Fibroblast of lung (primary cell): Measurements from ENCODE around the gene KLHL36. TPM values are rescaled to one million over a fixed set of nuclear protein-coding genes. Genes with fewer than 3 reads are reported as not detected.

Experiments
- DNase-seq, 2 donors: peaks; one replicate each; pipeline versions ENCODE4 v3.0.0 to v3.0.0-alpha.2; 2010; ENCODE audit warnings: low read depth in 2 of 2
- H2AFZ ChIP-seq: 2 replicates; pipeline ENCODE4 v1.5.1; 2012; ENCODE audit warnings: low read length, control low read depth, inconsistent platforms
- H3K27ac ChIP-seq: 2 replicates; pipeline ENCODE4 v1.5.1; 2011; ENCODE audit warnings: low read length, control low read depth; ENCODE audit not compliant: insufficient read depth
- H3K27me3 ChIP-seq: 2 replicates; pipeline ENCODE4 v1.5.1; 2011; ENCODE audit warnings: mild to moderate bottlenecking, low read length; ENCODE audit not compliant: control insufficient read depth, insufficient read depth
- H3K36me3 ChIP-seq: 2 replicates; pipeline ENCODE4 v1.5.1; 2011; ENCODE audit warnings: low read length; ENCODE audit not compliant: control insufficient read depth, insufficient read depth
- H3K4me1 ChIP-seq: 2 replicates; pipeline ENCODE4 v1.5.1; 2011; ENCODE audit warnings: low read length; ENCODE audit not compliant: control insufficient read depth, insufficient read depth; ENCODE audit errors: extremely low read depth
- H3K4me2 ChIP-seq: 2 replicates; pipeline ENCODE4 v1.5.1; 2011; ENCODE audit warnings: low read length, control low read depth; ENCODE audit not compliant: insufficient read depth; ENCODE audit errors: extremely low read depth
- H3K4me3 ChIP-seq, 4 experiments: fragments of 200-600 bp in 1 of 4; sonication (generic) in 1 of 4; replicated peaks in 1 of 4; 2 replicates each; pipeline ENCODE4 v1.5.1; 2011 to 2016; ENCODE audit warnings: low read length in 4 of 4, low read depth in 3 of 4, mild to moderate bottlenecking in 3 of 4, control low read depth in 2 of 4, inconsistent platforms in 1 of 4, mixed read lengths in 1 of 4; ENCODE audit not compliant: insufficient read depth in 1 of 4; ENCODE audit errors: control extremely low read depth in 1 of 4
- H3K79me2 ChIP-seq: 2 replicates; pipeline ENCODE4 v1.5.1; 2012; ENCODE audit warnings: mild to moderate bottlenecking, low read length, inconsistent platforms; ENCODE audit not compliant: control insufficient read depth, insufficient read depth
- H3K9ac ChIP-seq: 2 replicates; pipeline ENCODE4 v1.5.1; 2011; ENCODE audit warnings: mild to moderate bottlenecking, low read length, control low read depth; ENCODE audit not compliant: insufficient read depth
- H3K9me3 ChIP-seq: 2 replicates; pipeline ENCODE4 v1.5.1; 2012; ENCODE audit warnings: low read depth, low read length; ENCODE audit not compliant: control insufficient read depth, insufficient read depth
- H4K20me1 ChIP-seq: 2 replicates; pipeline ENCODE4 v1.5.1; 2011; ENCODE audit warnings: low read length; ENCODE audit not compliant: control insufficient read depth, insufficient read depth; ENCODE audit errors: extremely low read depth
- CTCF ChIP-seq, 2 donors: IDR thresholded peaks in 1 of 2; conservative IDR thresholded peaks in 1 of 2; 1 replicate in 1 of 2; 2 replicates in 1 of 2; pipeline ENCODE4 v1.5.1; 2011 to 2012; ENCODE audit warnings: low read length in 2 of 2, control low read depth in 1 of 2, inconsistent platforms in 1 of 2, low read depth in 1 of 2, mild to moderate bottlenecking in 1 of 2
- EZH2 ChIP-seq: IDR thresholded peaks from 2 replicates; pipeline ENCODE4 v1.5.1; 2012; ENCODE audit warnings: low read length, control low read depth, mild to moderate bottlenecking; ENCODE audit errors: missing control alignments
- polyA plus RNA-seq, 2 donors: library from polyadenylated mRNA; depleted of rRNA in 1 of 2; stranded (reverse) in 1 of 2; unstranded in 1 of 2; fragments of >200 nt; gene quantifications; 2 replicates each; pipeline ENCODE4 v1.2.1, GENCODE V29; 2011 to 2012; ENCODE audit warnings: missing spikeins in 1 of 2
- total RNA-seq: library from RNA; depleted of rRNA; stranded (reverse); fragments of >200 nt; gene quantifications from 2 replicates; pipeline ENCODE4 v1.2.1, GENCODE V29; 2014

The KLHL36 gene
- total and polyA plus RNA-seq, 2 donors (not counting 1 experiment from before 2014, with no cell fraction given): 29.7 to 83.1 TPM

- no peak for TF ChIP-seq EZH2
- no peak for TF ChIP-seq CTCF (conservative IDR thresholded peaks at IDR 0.05 in 1 of 2, IDR thresholded peaks at IDR 0.05 in 1 of 2; ENCODE audit: low read depth in 1 of 2, low read length in 2 of 2)
- Histone ChIP-seq H3K4me2 (no peak overlapping the region), H3K4me1 (no peaks in the 10 kb centered on the region), H4K20me1 (no peaks in the 10 kb centered on the region), H3K27me3 (no peaks in the 10 kb centered on the region), H3K9me3 (no peaks in the 10 kb centered on the region), H3K79me2 (peaks cover 4% of the 10 kb centered on the region), H2AFZ (no peak overlapping the region), H3K4me3 (no peak overlapping the region), H3K36me3 (peaks cover 38% of the 10 kb centered on the region), H3K9ac (no peak overlapping the region), H3K27ac (no peak overlapping the region)
- no peak for DNase-seq
Measured at GRCh38 chr16:84657229-84657837, 9.0 kb downstream of the KLHL36 start.

- Histone ChIP-seq H3K27me3 (no peaks in the 10 kb centered on the region), H3K9me3 (no peaks in the 10 kb centered on the region), H3K4me1 (no peaks in the 10 kb centered on the region), H3K79me2 (no peaks in the 10 kb centered on the region), H3K4me3 (no peak overlapping the region), H3K36me3 (peaks cover 36% of the 10 kb centered on the region), H4K20me1 (no peaks in the 10 kb centered on the region), H3K27ac (no peak overlapping the region), H3K4me2 (no peak overlapping the region), H2AFZ (no peak overlapping the region), H3K9ac (no peak overlapping the region)
- DNase-seq: no peak
- TF ChIP-seq EZH2 (no peak), CTCF (conservative IDR thresholded peaks at IDR 0.05 in 1 of 2, IDR thresholded peaks at IDR 0.05 in 1 of 2; ENCODE audit: low read depth in 1 of 2, low read length in 2 of 2) (no peak)
Measured at GRCh38 chr16:84658690-84659089, 10.4 kb downstream of the KLHL36 start.

- H2AFZ ChIP-seq: no peak overlapping the region
- H4K20me1 ChIP-seq: no peaks in the 10 kb centered on the region
Measured at GRCh38 chr16:84659656-84660300, 11.5 kb downstream of the KLHL36 start.

More at GRCh38 chr16:84659656-84660300, 11.5 kb downstream of the KLHL36 start:
- Histone ChIP-seq H3K27ac (no peak overlapping the region), H3K4me3 (no peak overlapping the region), H3K27me3 (no peaks in the 10 kb centered on the region), H3K9me3 (no peaks in the 10 kb centered on the region), H3K79me2 (no peaks in the 10 kb centered on the region), H3K4me2 (no peak overlapping the region), H3K36me3 (peaks cover 40% of the 10 kb centered on the region), H3K9ac (no peak overlapping the region), H3K4me1 (no peaks in the 10 kb centered on the region)
- TF ChIP-seq EZH2: no peak
- TF ChIP-seq CTCF (conservative IDR thresholded peaks at IDR 0.05 in 1 of 2, IDR thresholded peaks at IDR 0.05 in 1 of 2; ENCODE audit: low read depth in 1 of 2, low read length in 2 of 2): no peak
- no peak for DNase-seq
